HG02885 (cell line): ENCODE measurements around the gene RHOBTB3.
A peak's percentile ranks its signal among the peaks of the same experiment; 100 is the strongest.
"Not testable (repeated sequence)": the region's sequence is repeated elsewhere in the genome, so short reads cannot be mapped to it uniquely, and the experiment has no call there.

Experiments used
- ATAC-seq: cut with Tn5 transposase; IDR thresholded peaks from one replicate; pipeline ENCODE4 v1.9.1; 2021; ENCODE audit warnings: mild to moderate bottlenecking; ENCODE audit not compliant: unreplicated experiment, poor library complexity

Gene RHOBTB3

DNA sequence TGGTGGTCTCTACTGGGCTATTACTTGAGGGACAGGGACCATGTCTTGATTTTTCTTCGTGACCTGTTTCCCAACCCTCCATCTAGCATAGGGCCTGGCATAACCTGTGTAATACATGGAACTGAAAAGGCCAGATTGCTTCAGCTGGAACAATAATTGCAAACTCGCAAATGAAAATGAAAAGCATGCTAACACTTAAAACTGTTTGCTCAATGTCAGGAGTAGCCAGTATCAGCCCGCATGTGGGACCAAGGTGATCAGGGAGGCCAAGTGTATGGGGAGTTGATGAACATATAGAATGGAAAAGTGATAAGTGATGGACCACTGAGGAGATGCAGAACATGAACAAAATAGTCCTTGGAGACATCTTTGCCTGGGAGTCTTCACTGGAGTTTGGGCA lies 66.2 kb downstream of the RHOBTB3 start:
- no peak for ATAC-seq

DNA sequence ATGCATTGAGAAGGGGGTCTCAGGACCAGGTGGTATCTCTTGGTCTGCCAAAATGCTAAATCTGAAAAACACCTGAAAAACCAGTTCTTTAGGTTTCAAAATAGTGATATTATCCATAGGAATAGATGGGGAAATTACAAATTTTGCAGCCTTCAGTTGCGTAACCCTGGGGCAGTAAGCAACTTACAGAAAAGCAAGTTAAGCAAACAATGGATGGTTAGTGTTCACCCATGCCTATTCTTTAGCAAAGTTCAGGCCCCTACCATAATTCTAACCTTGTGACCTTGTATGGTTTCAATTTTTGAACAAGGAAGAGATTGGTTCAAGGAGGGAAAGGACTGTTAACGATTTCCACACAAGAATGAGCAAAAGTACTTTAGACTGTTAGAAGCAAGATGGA lies 66.9 kb downstream of the RHOBTB3 start:
- no peak for ATAC-seq

DNA sequence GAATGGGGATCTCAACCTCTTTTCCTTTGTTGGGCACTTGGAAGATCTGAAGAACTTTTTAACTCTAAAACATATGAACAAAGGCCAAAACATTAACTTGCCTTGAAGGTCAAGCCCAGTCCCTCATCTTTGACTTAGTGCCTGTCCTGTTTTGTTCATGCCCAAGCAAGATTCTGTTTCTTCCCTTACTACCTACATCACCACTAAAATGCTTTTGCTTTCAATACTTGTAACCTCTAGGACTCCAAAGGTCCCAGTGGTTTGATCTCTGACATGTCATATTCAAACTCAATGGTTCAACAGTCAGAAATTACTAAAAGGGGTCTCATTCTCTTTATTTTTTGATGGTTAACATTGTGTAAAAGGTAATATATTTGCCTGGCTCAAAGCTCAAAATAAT lies 67.4 kb downstream of the RHOBTB3 start:
- no peak for ATAC-seq

DNA sequence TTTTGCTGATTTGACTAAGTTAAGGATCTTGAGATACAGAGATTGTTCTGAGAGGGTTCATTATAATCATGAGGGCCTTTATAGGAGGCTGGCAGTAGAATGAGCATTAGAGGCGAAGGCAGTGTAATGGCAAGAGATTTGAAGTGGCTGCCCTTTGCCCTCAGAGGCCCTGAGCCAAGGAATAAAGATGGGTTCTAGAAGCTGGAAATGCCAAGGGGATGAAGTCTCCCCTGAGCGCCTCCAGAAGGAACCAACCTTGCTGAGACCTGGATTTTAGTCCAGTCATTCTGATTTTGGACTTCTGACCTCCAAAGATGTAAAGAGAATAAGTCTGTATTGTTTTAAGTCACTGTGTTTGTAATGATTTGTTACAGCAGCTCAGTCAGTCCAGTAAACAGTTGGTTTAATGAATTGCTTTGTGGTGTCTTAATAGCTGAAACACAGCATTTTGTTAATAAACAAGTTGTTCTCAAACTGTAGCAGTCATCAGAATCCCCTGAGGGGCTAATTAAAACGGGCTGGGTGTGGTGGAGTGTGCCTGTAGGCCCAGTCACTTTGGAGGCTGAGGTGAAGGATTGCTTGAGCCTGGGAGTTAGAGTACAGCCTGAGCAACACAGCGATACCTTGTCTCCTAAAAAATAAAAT lies 68.2 kb downstream of the RHOBTB3 start:
- ATAC-seq, result no peak

DNA sequence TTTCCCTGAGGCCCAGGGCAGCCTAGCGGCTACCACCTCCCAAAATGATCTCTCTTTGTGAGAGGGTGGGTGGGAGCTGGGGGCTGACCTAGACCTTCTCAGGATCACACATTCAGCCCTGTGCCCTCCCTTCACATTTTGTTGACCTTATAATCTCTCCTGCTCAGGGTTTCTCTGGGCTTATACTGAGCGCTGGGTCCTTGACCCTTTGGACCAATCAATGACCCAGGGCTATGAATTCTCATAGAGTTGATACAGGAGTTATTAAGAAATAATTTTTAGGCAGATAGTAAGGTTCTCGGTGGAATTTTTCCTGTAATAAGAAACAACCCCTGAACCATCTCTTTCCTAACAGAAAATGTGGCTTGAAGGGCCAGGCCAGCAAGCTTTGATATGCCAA lies 69.4 kb downstream of the RHOBTB3 start:
- ATAC-seq, result no peak

DNA sequence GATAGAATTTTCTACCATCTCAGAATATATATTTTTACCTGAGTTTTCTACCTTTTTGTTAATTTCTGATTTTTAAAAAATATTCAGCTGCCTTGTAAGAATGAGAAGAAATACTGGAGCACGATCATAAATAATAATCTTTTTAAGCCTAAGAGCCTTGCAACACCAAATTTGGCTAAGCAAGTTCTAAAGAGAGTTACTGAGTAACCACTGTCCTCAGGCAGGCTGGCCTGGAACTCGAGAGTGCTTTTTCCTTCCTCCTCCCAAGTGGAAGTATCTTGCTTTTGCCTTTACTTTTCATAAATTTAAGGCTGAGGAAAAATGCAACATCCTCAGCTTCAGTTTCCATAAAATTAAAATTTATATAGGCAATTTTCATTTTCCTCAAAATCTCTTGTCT lies 70.4 kb downstream of the RHOBTB3 start:
- ATAC-seq, result no peak

DNA sequence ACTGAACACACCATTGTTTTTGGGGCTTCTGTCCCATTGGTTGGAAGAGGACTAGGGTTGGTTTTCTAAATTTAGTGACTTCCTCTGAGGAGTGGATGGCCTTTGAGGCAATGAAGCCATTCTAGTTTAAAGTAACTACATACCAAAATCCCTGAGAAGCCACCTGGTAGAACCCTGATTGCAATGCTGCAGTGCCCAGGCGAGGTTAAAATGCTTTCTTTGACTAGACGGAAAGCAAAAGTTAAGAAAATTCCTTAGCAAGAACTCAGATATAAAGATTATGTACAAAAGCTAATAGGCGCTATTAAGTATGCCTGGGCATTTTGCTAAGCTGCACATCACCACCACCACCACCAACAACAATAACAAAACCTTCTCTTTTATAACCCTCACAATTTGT lies 70.8 kb downstream of the RHOBTB3 start:
- ATAC-seq, result no peak

DNA sequence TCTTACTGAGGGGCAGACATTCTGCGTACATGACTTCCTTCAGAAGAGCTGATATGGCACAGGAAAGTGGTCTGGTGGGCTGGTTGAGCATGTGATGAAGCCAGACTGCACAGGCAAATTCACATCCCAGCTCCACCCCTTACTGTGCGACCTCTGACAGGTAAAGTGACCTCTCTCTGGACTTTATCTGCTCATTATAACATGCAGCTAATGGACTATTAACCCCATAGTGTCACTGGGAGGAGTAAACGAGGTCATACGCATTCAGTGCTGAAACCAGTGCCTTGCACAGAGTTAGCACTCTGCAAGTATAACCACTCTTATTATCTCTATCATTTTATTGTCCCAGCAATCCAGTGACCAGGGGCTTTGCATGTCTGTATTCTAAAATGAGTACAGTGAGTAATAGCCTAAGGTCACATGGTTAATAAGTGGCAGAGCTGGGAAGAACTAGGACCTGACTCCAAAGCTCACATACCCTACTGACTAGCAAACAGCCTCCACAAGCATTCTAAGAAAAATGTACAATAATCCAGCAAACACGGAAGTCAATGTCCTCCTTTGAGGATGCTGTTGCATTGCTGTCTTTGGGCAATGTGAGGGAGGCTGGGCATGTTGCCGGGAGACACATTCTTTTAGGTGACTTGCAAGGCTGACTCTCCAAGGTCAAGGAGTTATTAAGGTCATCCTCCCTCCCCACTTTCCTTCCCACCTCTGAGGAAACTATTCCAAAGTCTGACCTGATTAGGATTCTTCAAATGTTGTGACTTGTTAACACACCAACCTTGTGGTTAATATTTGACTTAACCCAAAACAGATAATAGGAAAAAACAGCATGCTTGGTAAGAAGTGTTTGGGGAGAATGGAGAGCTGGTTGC lies 72.4 kb downstream of the RHOBTB3 start:
- no peak for ATAC-seq

DNA sequence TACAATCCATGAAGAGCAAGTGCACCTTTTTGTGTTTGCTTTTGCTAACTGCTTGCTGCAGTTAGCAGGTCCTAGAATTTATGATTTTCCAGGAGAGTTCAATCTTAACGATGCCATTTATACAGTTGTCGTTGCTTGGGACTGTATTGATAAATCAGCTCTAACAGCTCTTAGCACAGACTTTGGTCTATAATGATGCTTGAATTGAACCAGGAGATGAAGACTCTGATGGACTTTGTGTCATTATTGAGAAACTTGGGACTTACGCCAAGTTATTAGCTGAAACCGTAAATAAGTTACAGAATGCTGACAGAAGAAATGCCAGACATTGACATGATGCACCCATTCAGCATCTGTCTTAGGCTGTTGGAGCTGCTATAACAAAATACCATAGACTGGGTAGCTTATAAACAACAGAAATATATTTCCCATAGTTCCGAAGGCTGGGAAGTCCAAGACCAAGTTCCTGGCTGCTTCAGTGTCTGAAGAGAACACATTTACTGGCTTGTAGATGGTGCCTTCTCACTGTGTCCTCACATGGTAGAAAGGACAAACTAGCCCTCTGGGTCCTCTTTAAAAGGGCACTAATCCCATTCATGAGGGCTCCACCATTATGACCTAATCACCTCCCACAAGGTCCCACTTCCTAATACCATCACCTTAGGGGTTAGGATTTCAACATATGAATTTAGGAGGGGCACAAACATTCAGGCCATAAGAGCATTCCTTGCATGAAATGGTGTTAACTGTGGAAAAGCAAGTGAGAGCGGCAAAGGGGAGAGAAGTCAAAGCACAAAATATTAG lies 73.8 kb downstream of the RHOBTB3 start:
- no peak for ATAC-seq

DNA sequence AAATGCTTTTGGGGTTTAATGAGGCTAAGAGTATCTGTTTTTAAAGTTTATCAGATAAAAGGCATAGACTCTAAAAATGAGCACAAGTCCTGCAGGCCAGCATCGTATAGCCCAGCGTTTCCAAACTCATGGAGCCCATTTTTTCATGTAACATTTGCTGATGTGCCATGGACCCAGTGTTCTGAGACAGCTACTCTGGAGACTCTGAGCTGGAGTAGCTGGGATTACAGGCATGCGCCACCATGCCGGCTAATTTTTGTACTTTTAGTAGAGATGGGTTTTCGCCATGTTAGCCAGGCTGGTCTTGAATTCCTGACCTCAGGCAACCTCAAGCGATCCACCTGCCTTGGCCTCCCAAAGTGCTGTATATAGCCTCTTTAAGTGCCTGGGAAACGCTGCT lies 75.6 kb downstream of the RHOBTB3 start:
- ATAC-seq, result no peak

DNA sequence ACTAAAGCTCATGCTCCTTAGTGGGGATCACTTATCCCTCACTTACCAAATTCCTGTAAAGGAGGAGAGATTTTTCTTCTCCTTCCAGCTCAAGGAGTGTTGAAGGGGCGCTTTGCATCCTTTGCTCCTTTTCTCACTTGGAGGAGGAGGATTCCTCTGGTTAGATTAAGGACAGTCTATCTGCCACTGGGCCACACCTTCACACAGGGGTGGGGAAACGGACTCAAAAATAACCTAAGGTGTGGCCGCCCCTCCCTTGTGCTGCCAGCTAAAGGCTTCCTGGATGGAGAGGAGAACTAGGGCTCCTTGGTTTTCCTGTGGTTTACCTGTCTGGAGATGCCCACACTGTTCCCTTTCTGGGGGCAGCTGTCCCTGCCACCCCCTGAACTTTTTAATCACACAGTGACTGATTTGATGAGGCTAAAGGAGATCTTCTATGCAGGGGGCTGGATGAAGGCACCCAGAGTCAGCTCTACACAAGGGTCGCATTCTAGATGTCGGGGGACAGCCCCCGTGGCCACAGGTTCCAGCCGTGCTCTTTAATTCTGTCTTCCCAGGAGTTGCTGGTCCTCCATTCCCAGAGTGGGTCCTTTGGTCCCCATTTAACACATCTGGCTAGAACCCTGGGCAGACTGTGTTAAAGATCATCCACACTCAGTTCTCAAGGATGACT lies 77.0 kb downstream of the RHOBTB3 start:
- no peak for ATAC-seq

DNA sequence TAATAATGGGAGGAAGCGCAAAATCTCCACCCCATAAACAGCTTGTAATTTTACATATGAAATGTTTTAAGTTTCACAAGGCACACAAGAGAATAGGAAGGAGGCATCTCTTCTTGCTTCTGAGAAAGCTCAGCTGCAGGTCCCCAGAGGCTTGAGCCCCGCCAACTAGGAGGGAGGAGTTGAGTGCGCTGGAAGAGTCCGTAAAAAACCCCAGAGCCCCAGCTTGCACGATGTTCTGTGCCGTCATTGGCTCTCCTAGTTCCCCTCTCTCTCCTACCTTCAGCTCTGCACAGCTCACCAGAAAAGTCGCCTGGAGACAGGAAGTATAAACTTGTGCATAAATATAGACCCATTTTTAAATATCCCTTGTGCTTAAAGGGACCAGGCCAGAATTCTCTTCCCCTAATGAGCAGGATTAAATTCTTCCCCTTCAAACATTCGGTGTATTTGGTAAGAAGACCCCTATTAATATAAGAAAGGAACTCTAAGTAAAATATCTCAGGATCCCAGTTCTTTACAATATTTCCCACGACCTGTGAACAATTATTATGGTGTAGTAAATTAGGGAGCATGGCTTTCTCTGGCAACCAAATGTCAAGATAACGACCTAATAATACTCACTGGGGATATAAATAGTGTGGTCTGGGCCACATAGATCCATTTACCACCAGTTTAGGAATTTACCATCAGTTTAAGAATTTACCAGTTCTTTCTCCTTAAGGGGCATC lies 77.7 kb downstream of the RHOBTB3 start:
- ATAC-seq, result peak; percentile 100

DNA sequence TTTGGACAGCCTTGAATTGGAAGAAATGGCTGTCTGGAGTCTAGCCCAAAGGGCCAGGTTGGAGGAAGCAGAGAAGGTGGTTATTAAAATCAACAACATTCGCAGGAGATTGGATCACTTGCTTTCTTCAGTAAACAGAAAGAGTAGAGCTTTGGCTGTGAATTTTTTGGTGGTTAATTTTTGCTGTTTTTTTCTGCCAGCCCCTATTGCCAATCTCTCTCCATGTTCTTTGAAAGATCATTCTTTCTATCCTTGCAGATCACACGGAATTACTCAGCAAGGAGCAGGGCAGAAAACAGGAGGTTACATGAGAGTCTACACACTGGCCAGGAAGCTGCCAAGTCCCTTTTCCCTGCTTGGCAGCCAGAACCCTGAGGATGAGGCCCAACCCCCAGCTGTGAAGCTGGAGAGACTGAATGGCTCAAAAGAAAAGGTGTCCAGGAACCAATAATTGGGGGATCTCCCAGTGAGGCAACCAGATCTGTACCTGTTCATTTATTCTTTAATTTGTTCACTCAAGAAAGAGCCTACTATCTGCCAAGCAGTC lies 78.4 kb downstream of the RHOBTB3 start:
- ATAC-seq, result no peak

DNA sequence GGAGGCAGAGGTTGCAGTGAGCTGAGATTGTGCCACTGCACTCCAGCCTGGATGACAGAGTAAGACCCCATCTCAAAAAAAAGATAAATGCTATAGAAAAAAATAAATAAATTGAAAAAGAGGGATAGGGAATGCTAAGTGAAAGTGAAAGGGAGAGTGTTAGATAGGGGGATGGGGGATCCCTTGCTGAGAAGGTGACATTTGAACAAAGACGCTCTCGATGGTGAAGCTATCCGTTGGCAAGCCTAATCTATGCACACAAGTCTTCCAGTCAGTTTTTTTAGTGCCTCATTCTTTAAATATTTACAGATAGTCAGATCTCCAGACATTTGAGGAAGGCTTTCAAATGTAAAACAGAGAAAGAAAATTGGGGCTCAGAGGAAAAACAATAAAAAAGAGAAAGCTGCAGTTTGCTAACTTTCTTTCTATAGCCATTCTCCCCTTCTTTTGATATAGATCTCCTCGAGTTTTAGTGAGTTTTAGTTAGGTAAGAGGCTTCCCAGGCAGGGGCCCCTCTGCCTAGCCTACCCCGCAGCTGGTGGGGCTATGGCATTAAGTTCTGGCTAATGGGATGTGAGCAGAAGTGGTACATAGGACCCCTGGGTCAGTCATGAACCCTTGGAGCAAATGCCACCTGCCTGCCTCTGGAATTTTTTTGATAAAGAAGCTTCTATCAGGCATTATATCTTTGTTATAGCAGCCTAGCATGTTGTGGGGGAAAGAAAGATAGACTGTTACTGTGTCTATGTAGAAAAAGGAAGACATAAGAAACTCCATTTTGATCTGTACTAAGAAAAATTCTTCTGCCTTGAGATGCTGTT lies 79.4 kb downstream of the RHOBTB3 start:
- ATAC-seq, result no peak

DNA sequence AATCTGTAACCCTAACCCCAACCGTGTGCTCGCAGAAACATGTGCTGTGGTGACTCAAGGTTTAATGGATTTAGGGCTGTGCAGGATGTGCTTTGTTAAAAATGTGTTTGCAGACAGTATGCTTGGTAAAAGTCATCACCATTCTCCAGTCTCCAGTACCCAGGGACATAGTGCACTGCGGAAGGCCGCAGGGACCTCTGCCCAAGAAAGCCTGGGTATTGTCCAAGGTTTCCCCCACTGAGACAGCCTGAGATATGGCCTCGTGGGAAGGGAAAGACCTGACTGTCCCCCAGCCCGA lies 79.9 kb downstream of the RHOBTB3 start:
- not testable (repeated sequence) for ATAC-seq

DNA sequence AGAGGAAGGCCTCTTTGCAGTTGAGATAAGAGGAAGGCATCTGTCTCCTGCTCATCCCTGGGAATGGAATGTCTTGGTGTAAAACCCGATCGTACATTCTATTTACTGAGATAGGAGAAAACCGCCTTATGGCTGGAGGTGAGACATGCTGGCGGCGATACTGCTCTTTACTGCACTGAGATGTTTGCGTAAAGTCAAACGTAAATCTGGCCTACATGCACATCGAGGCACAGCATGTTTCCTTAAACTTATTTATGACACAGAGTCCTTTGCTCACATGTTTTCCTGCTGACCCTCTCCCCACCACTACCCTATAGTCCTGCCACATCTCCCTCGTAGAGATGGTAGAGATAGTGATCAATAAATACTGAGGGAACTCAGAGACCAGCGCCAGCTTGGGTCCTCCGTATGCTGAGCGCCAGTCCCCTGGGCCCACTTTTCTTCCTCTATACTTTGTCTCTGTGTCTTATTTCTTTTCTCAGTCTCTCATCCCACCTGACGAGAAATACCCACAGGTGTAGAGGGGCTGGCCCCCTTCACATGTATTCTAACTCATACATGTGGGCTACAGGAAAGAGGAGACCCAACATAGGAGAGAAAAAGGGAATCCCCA lies 80.4 kb downstream of the RHOBTB3 start:
- not testable (repeated sequence) for ATAC-seq

DNA sequence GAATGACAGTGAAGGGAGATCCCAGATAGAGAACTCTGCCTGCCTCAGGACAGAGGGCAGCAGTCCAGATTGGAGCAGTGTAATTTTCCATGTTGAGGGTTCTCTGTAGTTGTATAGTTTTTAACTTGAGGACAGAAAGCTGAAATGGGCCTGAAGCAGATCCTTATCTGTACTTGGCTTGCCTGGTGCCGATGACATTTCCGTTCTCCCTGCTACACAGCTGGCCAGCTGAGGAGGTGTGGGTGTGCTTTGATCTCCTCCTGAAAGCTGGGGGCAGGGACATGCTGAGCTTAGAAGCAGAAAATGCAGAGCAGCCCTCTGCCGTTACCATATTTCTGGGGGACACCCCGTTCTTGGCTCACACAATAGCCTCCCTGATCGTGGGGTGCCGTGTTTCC lies 80.9 kb downstream of the RHOBTB3 start:
- ATAC-seq, result no peak

DNA sequence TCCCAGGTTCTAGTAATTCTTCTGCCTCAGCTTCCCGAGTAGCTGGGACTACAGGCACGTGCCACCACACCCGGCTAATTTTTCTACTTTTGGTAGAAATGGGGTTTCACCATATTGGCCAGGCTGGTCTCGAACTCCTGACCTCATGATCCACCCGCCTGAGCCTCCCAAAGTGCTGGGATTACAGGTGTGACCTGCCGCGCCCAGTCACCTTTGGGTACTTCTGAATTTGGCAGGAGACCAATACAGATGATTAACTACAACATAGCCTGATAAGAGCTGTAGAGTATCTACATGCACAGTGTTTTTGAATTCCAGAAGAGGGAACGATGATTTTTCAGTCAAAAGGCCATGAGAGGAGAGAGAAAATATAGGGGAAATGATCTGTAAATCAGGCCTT lies 81.9 kb downstream of the RHOBTB3 start:
- not testable (repeated sequence) for ATAC-seq
